ENCODE data around the gene HGF. TPM values are rescaled to one million over a fixed set of nuclear protein-coding genes. Genes with fewer than 3 reads are reported as not detected.

The HGF gene
- total RNA-seq, 1 donor from 2014 or later, result not detected

- DNase-seq (ENCODE audit: low read depth) (no peak), FAIRE-seq (no peak)
- Mint-ChIP-seq H3K27ac (ENCODE audit: unreplicated experiment) (no peak overlapping the region), H3K36me3 (ENCODE audit: low read depth, unreplicated experiment) (no peaks in the 10 kb centered on the region), H3K4me1 (ENCODE audit: low read depth, unreplicated experiment) (peaks cover 2% of the 10 kb centered on the region), H3K4me3 (ENCODE audit: unreplicated experiment) (no peak overlapping the region), H3K9me3 (ENCODE audit: unreplicated experiment) (no peaks in the 10 kb centered on the region), H3K27me3 (ENCODE audit: low read depth, unreplicated experiment) (no peaks in the 10 kb centered on the region)
- Histone ChIP-seq H3K36me3 (ENCODE audit: insufficient read depth, low read length) (no peaks in the 10 kb centered on the region), H3K27ac (ENCODE audit: low read depth, low read length) (no peak overlapping the region), H3K9ac (ENCODE audit: low read length) (no peak overlapping the region), H3K4me1 (ENCODE audit: insufficient read depth, low read length) (no peaks in the 10 kb centered on the region), H3K27me3 (ENCODE audit: insufficient read depth, low read length) (no peaks in the 10 kb centered on the region), H4K20me1 (ENCODE audit: insufficient read depth, low read length) (no peaks in the 10 kb centered on the region), H2AFZ (ENCODE audit: low read depth, low read length) (no peak overlapping the region), H3K79me2 (ENCODE audit: insufficient read depth, low read length) (no peaks in the 10 kb centered on the region), H3K9me3 (ENCODE audit: insufficient read depth, low read depth, low read length) (no peaks in the 10 kb centered on the region), H3K4me2 (ENCODE audit: low read length) (no peak overlapping the region), H3K4me3 (ENCODE audit: insufficient read depth, low read depth, low read length) (no peak overlapping the region)
- TF ChIP-seq, protein P1, sequence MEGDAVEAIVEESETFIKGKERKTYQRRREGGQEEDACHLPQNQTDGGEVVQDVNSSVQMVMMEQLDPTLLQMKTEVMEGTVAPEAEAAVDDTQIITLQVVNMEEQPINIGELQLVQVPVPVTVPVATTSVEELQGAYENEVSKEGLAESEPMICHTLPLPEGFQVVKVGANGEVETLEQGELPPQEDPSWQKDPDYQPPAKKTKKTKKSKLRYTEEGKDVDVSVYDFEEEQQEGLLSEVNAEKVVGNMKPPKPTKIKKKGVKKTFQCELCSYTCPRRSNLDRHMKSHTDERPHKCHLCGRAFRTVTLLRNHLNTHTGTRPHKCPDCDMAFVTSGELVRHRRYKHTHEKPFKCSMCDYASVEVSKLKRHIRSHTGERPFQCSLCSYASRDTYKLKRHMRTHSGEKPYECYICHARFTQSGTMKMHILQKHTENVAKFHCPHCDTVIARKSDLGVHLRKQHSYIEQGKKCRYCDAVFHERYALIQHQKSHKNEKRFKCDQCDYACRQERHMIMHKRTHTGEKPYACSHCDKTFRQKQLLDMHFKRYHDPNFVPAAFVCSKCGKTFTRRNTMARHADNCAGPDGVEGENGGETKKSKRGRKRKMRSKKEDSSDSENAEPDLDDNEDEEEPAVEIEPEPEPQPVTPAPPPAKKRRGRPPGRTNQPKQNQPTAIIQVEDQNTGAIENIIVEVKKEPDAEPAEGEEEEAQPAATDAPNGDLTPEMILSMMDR (IDR thresholded peaks at IDR 0.05; ENCODE audit: insufficient read depth, low read depth, low read length), result no peak
- no peak for TF ChIP-seq EZH2 (IDR thresholded peaks at IDR 0.05; ENCODE audit: insufficient read depth, low read length)
These were observed 107.3 kb downstream of the HGF start for GRCh38 chr7:81662531-81662930.

GRCh38 chr7:81659697-81660395 lies 110.0 kb downstream of the HGF start:
- peak; percentile 56 for DNase-seq (ENCODE audit: low read depth)
- H3K27ac Mint-ChIP-seq (ENCODE audit: unreplicated experiment), result no peak overlapping the region
- FAIRE-seq, result no peak

More at GRCh38 chr7:81659697-81660395, 110.0 kb downstream of the HGF start:
- Histone ChIP-seq H3K27ac (ENCODE audit: low read depth, low read length) (no peak overlapping the region), H3K27me3 (ENCODE audit: insufficient read depth, low read length) (no peaks in the 10 kb centered on the region), H3K4me2 (ENCODE audit: low read length) (no peak overlapping the region), H3K4me3 (ENCODE audit: insufficient read depth, low read depth, low read length) (no peak overlapping the region), H3K79me2 (ENCODE audit: insufficient read depth, low read length) (no peaks in the 10 kb centered on the region), H3K36me3 (ENCODE audit: insufficient read depth, low read length) (no peaks in the 10 kb centered on the region), H3K9me3 (ENCODE audit: insufficient read depth, low read depth, low read length) (no peaks in the 10 kb centered on the region), H4K20me1 (ENCODE audit: insufficient read depth, low read length) (no peaks in the 10 kb centered on the region), H2AFZ (ENCODE audit: low read depth, low read length) (no peak overlapping the region), H3K4me1 (ENCODE audit: insufficient read depth, low read length) (no peaks in the 10 kb centered on the region), H3K9ac (ENCODE audit: low read length) (no peak overlapping the region)
- Mint-ChIP-seq H3K4me3 (ENCODE audit: unreplicated experiment) (no peak overlapping the region), H3K4me1 (ENCODE audit: low read depth, unreplicated experiment) (peaks cover 2% of the 10 kb centered on the region), H3K9me3 (ENCODE audit: unreplicated experiment) (no peaks in the 10 kb centered on the region), H3K27me3 (ENCODE audit: low read depth, unreplicated experiment) (no peaks in the 10 kb centered on the region), H3K36me3 (ENCODE audit: low read depth, unreplicated experiment) (no peaks in the 10 kb centered on the region)
- TF ChIP-seq, protein P1 (IDR thresholded peaks at IDR 0.05; ENCODE audit: insufficient read depth, low read depth, low read length), result no peak
- no peak for TF ChIP-seq EZH2 (IDR thresholded peaks at IDR 0.05; ENCODE audit: insufficient read depth, low read length)
